ENCODE results near the gene S100A13. TPM values are rescaled to one million over a fixed set of nuclear protein-coding genes. Genes with fewer than 3 reads are reported as not detected.
"Not testable (repeated sequence)": the region's sequence is repeated elsewhere in the genome, so short reads cannot be mapped to it uniquely, and the experiment has no call there.

S100A13 gene
- total and polyA plus RNA-seq, 3 donors from 2014 or later, result 54.2 to 90.9 (median 78.2) TPM

GRCh38 chr1:153646672-153647345, 19.5 kb upstream of the S100A13 start:
- Histone ChIP-seq H3K27ac (peak overlapping the region in 1 of 2 donors; percentile 64), H3K27me3 (no peaks in the 10 kb centered on the region), H3K4me3 (no peak overlapping the region), H3K4me1 (peaks cover 17% of the 10 kb centered on the region), H3K36me3 (ENCODE audit: low read depth, missing control alignments) (no peaks in the 10 kb centered on the region), H3K9me3 (no peaks in the 10 kb centered on the region)
- WGBS, 2 donors, result 77 to 87% methylated on average over 5 of the region's 5 CpGs
- no peak for DNase-seq
- intact Hi-C loops (cut with DNase I; ENCODE audit: low total_unique reads), result no loop called here
- TF ChIP-seq POLR2A (IDR thresholded peaks at IDR 0.05), result no peak
- TF ChIP-seq CTCF (IDR thresholded peaks at IDR 0.05), result no peak

- peaks cover 17% of the 10 kb centered on the region for H3K4me1 ChIP-seq
- no peak for TF ChIP-seq CTCF (IDR thresholded peaks at IDR 0.05)
- TF ChIP-seq POLR2A (IDR thresholded peaks at IDR 0.05), result no peak
- H3K36me3 ChIP-seq (ENCODE audit: low read depth, missing control alignments), result no peaks in the 10 kb centered on the region
- no peaks in the 10 kb centered on the region for H3K27me3 ChIP-seq
- H3K9me3 ChIP-seq, result no peaks in the 10 kb centered on the region
- no peak overlapping the region for H3K4me3 ChIP-seq
- no peak for DNase-seq
- peak overlapping the region; percentile 73 for H3K27ac ChIP-seq
- intact Hi-C loops (cut with DNase I; ENCODE audit: low total_unique reads), result no loop called here
These were observed 16.5 kb upstream of the S100A13 start for GRCh38 chr1:153643816-153644215.

- Histone ChIP-seq H3K4me1 (peaks cover 17% of the 10 kb centered on the region), H3K36me3 (ENCODE audit: low read depth, missing control alignments) (no peaks in the 10 kb centered on the region), H3K9me3 (no peaks in the 10 kb centered on the region), H3K27me3 (no peaks in the 10 kb centered on the region), H3K27ac (peak overlapping the region; percentile 73), H3K4me3 (no peak overlapping the region)
- TF ChIP-seq POLR2A (IDR thresholded peaks at IDR 0.05) (no peak), CTCF (IDR thresholded peaks at IDR 0.05) (no peak)
- intact Hi-C loops (cut with DNase I; ENCODE audit: low total_unique reads), result no loop called here
- no peak for DNase-seq
- WGBS, 2 donors, result 89 to 92% methylated on average over 11 of the region's 11 CpGs
These were observed 15.8 kb upstream of the S100A13 start for GRCh38 chr1:153643100-153643499.

- 80 to 81% methylated on average over 11 of the region's 11 CpGs for WGBS, 2 donors
- Histone ChIP-seq H3K27me3 (no peaks in the 10 kb centered on the region), H3K9me3 (no peaks in the 10 kb centered on the region), H3K4me1 (peaks cover 17% of the 10 kb centered on the region), H3K27ac (no peak overlapping the region), H3K36me3 (ENCODE audit: low read depth, missing control alignments) (no peaks in the 10 kb centered on the region), H3K4me3 (no peak overlapping the region)
- no peak for DNase-seq
- no peak for TF ChIP-seq CTCF (IDR thresholded peaks at IDR 0.05)
- no peak for TF ChIP-seq POLR2A (IDR thresholded peaks at IDR 0.05)
- intact Hi-C loops (cut with DNase I; ENCODE audit: low total_unique reads), result no loop called here
These were observed 14.9 kb upstream of the S100A13 start for GRCh38 chr1:153642161-153642560.

- peaks cover 17% of the 10 kb centered on the region for H3K4me1 ChIP-seq
- no peak for DNase-seq
- H3K4me3 ChIP-seq, result no peak overlapping the region
- no peak overlapping the region for H3K27ac ChIP-seq
- no peaks in the 10 kb centered on the region for H3K27me3 ChIP-seq
- H3K36me3 ChIP-seq (ENCODE audit: low read depth, missing control alignments), result no peaks in the 10 kb centered on the region
- TF ChIP-seq CTCF (IDR thresholded peaks at IDR 0.05) (no peak), POLR2A (IDR thresholded peaks at IDR 0.05) (no peak)
- intact Hi-C loops (cut with DNase I; ENCODE audit: low total_unique reads), result no loop called here
- no peaks in the 10 kb centered on the region for H3K9me3 ChIP-seq
- WGBS, 2 donors, result 70 to 72% methylated on average over 6 of the region's 6 CpGs
These were observed 13.6 kb upstream of the S100A13 start for GRCh38 chr1:153640861-153641260.

GRCh38 chr1:153640213-153640612, 12.9 kb upstream of the S100A13 start:
- intact Hi-C loops (cut with DNase I; ENCODE audit: low total_unique reads); H3K27me3 ChIP-seq; H3K4me3 ChIP-seq; H3K9me3 ChIP-seq; H3K27ac ChIP-seq; H3K36me3 ChIP-seq (ENCODE audit: low read depth, missing control alignments); DNase-seq: not testable (repeated sequence)
- 92 to 96% methylated on average over 5 of the region's 5 CpGs for WGBS, 2 donors
- peaks cover 20% of the 10 kb centered on the region for H3K4me1 ChIP-seq
